CD14-positive monocyte (primary cell): ENCODE results near the gene ZNRF2. TPM values are rescaled to one million over a fixed set of nuclear protein-coding genes. Genes with fewer than 3 reads are reported as not detected.

Source experiments
- DNase-seq, 3 donors: peaks; one replicate each; pipeline ENCODE4 v3.0.0-alpha.2; 2011 to 2022
- H2AFZ ChIP-seq: 2 replicates; pipeline ENCODE4 v1.6.0; 2012; ENCODE audit warnings: mild to moderate bottlenecking, low read depth, low read length, inconsistent platforms; ENCODE audit not compliant: insufficient read depth, poor library complexity, severe bottlenecking
- H3K27ac ChIP-seq, 2 donors: 1 replicate in 1 of 2; 2 replicates in 1 of 2; pipeline ENCODE4 v1.5.1; 2012 to 2013; ENCODE audit warnings: low read length in 2 of 2, control low read depth in 1 of 2, inconsistent platforms in 1 of 2, low read depth in 1 of 2, mild to moderate bottlenecking in 1 of 2
- H3K27me3 ChIP-seq, 2 donors: one replicate each; pipeline versions ENCODE4 v1.6.0 to v1.6.1; 2011 to 2013; ENCODE audit warnings: low read length in 2 of 2; ENCODE audit not compliant: control insufficient read depth in 2 of 2, insufficient read depth in 2 of 2
- H3K36me3 ChIP-seq, 2 donors: replicated peaks in 1 of 2; 1 replicate in 1 of 2; 2 replicates in 1 of 2; pipeline versions ENCODE4 v1.5.1 to v1.6.1; 2012 to 2013; ENCODE audit warnings: low read length in 2 of 2, control low read depth in 1 of 2, inconsistent platforms in 1 of 2, mild to moderate bottlenecking in 1 of 2; ENCODE audit not compliant: insufficient read depth in 2 of 2, control insufficient read depth in 1 of 2
- H3K4me1 ChIP-seq, 2 donors: 1 replicate in 1 of 2; 2 replicates in 1 of 2; pipeline versions ENCODE4 v1.5.1 to v1.6.1; 2012 to 2013; ENCODE audit warnings: low read length in 2 of 2, control low read depth in 1 of 2, inconsistent platforms in 1 of 2, mild to moderate bottlenecking in 1 of 2, moderate library complexity in 1 of 2; ENCODE audit not compliant: insufficient read depth in 2 of 2, control insufficient read depth in 1 of 2
- H3K4me2 ChIP-seq: replicated peaks from 2 replicates; pipeline ENCODE3; 2012; ENCODE audit warnings: low read length, moderate library complexity, mild to moderate bottlenecking; ENCODE audit not compliant: poor library complexity, severe bottlenecking; ENCODE audit errors: extremely low read depth
- H3K4me3 ChIP-seq, 3 experiments: fragments of 200-600 bp in 1 of 3; sonication (generic) in 1 of 3; replicated peaks in 1 of 3; 1 replicate in 2 of 3; 2 replicates in 1 of 3; pipeline ENCODE4 v1.5.1; 2011 to 2013; ENCODE audit warnings: low read length in 3 of 3, mild to moderate bottlenecking in 3 of 3, control low read depth in 2 of 3, low read depth in 2 of 3, inconsistent platforms in 1 of 3, moderate library complexity in 1 of 3
- H3K79me2 ChIP-seq: 2 replicates; pipeline ENCODE4 v1.6.0; 2012; ENCODE audit warnings: mild to moderate bottlenecking, control low read depth, inconsistent platforms, low read length, moderate library complexity; ENCODE audit not compliant: insufficient read depth
- H3K9ac ChIP-seq: 2 replicates; pipeline ENCODE4 v1.6.0; 2017; ENCODE audit warnings: low read length, mild to moderate bottlenecking; ENCODE audit not compliant: insufficient read depth, poor library complexity, severe bottlenecking
- H3K9me3 ChIP-seq, 2 donors: replicated peaks in 1 of 2; 1 replicate in 1 of 2; 2 replicates in 1 of 2; pipeline versions ENCODE4 v1.5.1 to v1.6.1; 2012 to 2013; ENCODE audit warnings: low read length in 2 of 2, control low read depth in 1 of 2; ENCODE audit not compliant: control insufficient read depth in 1 of 2, insufficient read depth in 1 of 2
- H4K20me1 ChIP-seq: 2 replicates; pipeline ENCODE4 v1.6.0; 2012; ENCODE audit warnings: mild to moderate bottlenecking, low read length, control low read depth, moderate library complexity; ENCODE audit not compliant: insufficient read depth
- H3K27ac Mint-ChIP-seq, 7 donors: one replicate each; pipeline ENCODE4 v1.8.0; 2020; ENCODE audit warnings: mild to moderate bottlenecking in 7 of 7, mixed read lengths in 7 of 7, moderate library complexity in 6 of 7, inconsistent platforms in 2 of 7
- H3K27me3 Mint-ChIP-seq, 3 donors: one replicate each; pipeline ENCODE4 v1.8.0; 2021 to 2022; ENCODE audit warnings: low read depth in 3 of 3, mild to moderate bottlenecking in 3 of 3, mixed read lengths in 3 of 3, moderate library complexity in 3 of 3, inconsistent platforms in 1 of 3
- H3K36me3 Mint-ChIP-seq, 2 donors: one replicate each; pipeline ENCODE4 v1.8.0; 2020; ENCODE audit warnings: mixed read lengths in 2 of 2, inconsistent platforms in 1 of 2, mild to moderate bottlenecking in 1 of 2
- H3K4me1 Mint-ChIP-seq: one replicate; pipeline ENCODE4 v1.8.0; 2020; ENCODE audit warnings: mild to moderate bottlenecking, mixed read lengths
- H3K4me3 Mint-ChIP-seq, 2 donors: one replicate each; pipeline ENCODE4 v1.8.0; 2020; ENCODE audit warnings: mild to moderate bottlenecking in 2 of 2, mixed read lengths in 2 of 2, moderate library complexity in 1 of 2
- H3K9me3 Mint-ChIP-seq, 7 donors: one replicate each; pipeline ENCODE4 v1.8.0; 2020 to 2022; ENCODE audit warnings: mixed read lengths in 7 of 7, mild to moderate bottlenecking in 6 of 7, moderate library complexity in 6 of 7, inconsistent platforms in 2 of 7
- CTCF ChIP-seq: fragments of 200-600 bp; IDR thresholded peaks from one replicate; pipeline ENCODE4 v1.8.0; 2022; ENCODE audit warnings: antibody characterized with exemption, mild to moderate bottlenecking
- WGBS: methylation state at CpG from one replicate; pipeline ENCODE4 v1.1.5; 2013; ENCODE audit warnings: missing lambda C conversion rate; ENCODE audit not compliant: insufficient coverage; 5-methylcytosine and 5-hydroxymethylcytosine counted together
- intact Hi-C, 2 donors: fragments of 100-400 bp; cut with micrococcal nuclease; formaldehyde crosslinking; loops; one replicate each; pipeline versions ENCODE4 v1.15.0 to v1.15.1; 2023
- polyA plus RNA-seq, 3 donors: library from polyadenylated mRNA; depleted of rRNA in 1 of 3; unstranded in 2 of 3; stranded (reverse) in 1 of 3; fragments of 300-500 nt in 2 of 3; fragments of >200 nt in 1 of 3; fragmentation: Illumina TruSeq in 2 of 3; gene quantifications; 1 replicate in 2 of 3; 2 replicates in 1 of 3; pipeline ENCODE4 v1.2.3, GENCODE V29; 2012 to 2021

ZNRF2 gene
- polyA plus RNA-seq, 3 donors = 1.9 to 9.5 (median 5.7) TPM

- no peak overlapping the region for H3K4me3 ChIP-seq
- no peak overlapping the region for H3K4me2 ChIP-seq
- intact Hi-C loops = no loop called here
Measured at GRCh38 chr7:30379131-30379530, 94.7 kb downstream of the ZNRF2 start.

GRCh38 chr7:30379741-30380140 is 95.3 kb downstream of the ZNRF2 start:
- no peak for DNase-seq
- intact Hi-C loops = no loop called here
- TF ChIP-seq CTCF = no peak
- Mint-ChIP-seq H3K36me3 (peaks cover 2 to 5% of the 10 kb centered on the region in 2 donors), H3K9me3 (peaks cover 0 to 13% (median 9%) of the 10 kb centered on the region in 7 donors), H3K27me3 (peaks cover 0 to 2% (median 0%) of the 10 kb centered on the region in 3 donors), H3K4me1 (peaks cover 2% of the 10 kb centered on the region), H3K4me3 (no peak overlapping the region), H3K27ac (no peak overlapping the region)
- H3K36me3 ChIP-seq = no peaks in the 10 kb centered on the region
- H3K4me3 ChIP-seq = no peak overlapping the region
- no peaks in the 10 kb centered on the region for H3K4me1 ChIP-seq
- H3K9me3 ChIP-seq = no peaks in the 10 kb centered on the region
- WGBS = no CpG with 5 or more reads among the region's 4 CpGs
- H4K20me1 ChIP-seq = no peaks in the 10 kb centered on the region
- no peak overlapping the region for H3K4me2 ChIP-seq
- H3K79me2 ChIP-seq = no peaks in the 10 kb centered on the region
- no peak overlapping the region for H3K27ac ChIP-seq
- no peak overlapping the region for H3K9ac ChIP-seq
- no peaks in the 10 kb centered on the region for H3K27me3 ChIP-seq
- H2AFZ ChIP-seq = no peak overlapping the region

More at GRCh38 chr7:30379131-30379530, 94.7 kb downstream of the ZNRF2 start:
- H3K27me3 ChIP-seq = no peaks in the 10 kb centered on the region
- no peaks in the 10 kb centered on the region for H4K20me1 ChIP-seq
- H3K79me2 ChIP-seq = no peaks in the 10 kb centered on the region
- peaks cover 2% of the 10 kb centered on the region for H3K4me1 Mint-ChIP-seq
- DNase-seq = no peak
- no peaks in the 10 kb centered on the region for H3K36me3 ChIP-seq
- H3K27ac ChIP-seq = no peak overlapping the region
- TF ChIP-seq CTCF = no peak
- no CpG with 5 or more reads among the region's 4 CpGs for WGBS
- H3K4me3 Mint-ChIP-seq = no peak overlapping the region
- H3K27ac Mint-ChIP-seq = no peak overlapping the region
- H3K9ac ChIP-seq = no peak overlapping the region
- H3K4me1 ChIP-seq = no peaks in the 10 kb centered on the region
- peaks cover 2 to 5% of the 10 kb centered on the region in 2 donors for H3K36me3 Mint-ChIP-seq
- H3K9me3 ChIP-seq = no peaks in the 10 kb centered on the region
- peaks cover 0 to 2% (median 0%) of the 10 kb centered on the region in 3 donors for H3K27me3 Mint-ChIP-seq
- peaks cover 0 to 13% (median 9%) of the 10 kb centered on the region in 7 donors for H3K9me3 Mint-ChIP-seq
- H2AFZ ChIP-seq = no peak overlapping the region
